ENCODE measurements around the gene MCF2L.

- no peak for TF ChIP-seq EZH2 (IDR thresholded peaks at IDR 0.05; ENCODE audit: borderline replicate concordance, insufficient read depth, low read length, poor library complexity, severe bottlenecking)
- TF ChIP-seq CTCF (IDR thresholded peaks at IDR 0.05; ENCODE audit: poor library complexity, severe bottlenecking) = no peak
- TF ChIP-seq SMC3 (conservative IDR thresholded peaks at IDR 0.05; ENCODE audit: poor library complexity) = no peak
- no peak for TF ChIP-seq REST (IDR thresholded peaks at IDR 0.05; ENCODE audit: borderline replicate concordance)
- no peak for TF ChIP-seq POLR2AphosphoS5 (IDR thresholded peaks at IDR 0.05)
- no peak for TF ChIP-seq EP300 (conservative IDR thresholded peaks at IDR 0.05; ENCODE audit: poor library complexity, severe bottlenecking)
- TF ChIP-seq TAF1 (IDR thresholded peaks at IDR 0.05; ENCODE audit: low read depth) = no peak
- no peak for TF ChIP-seq MXI1 (conservative IDR thresholded peaks at IDR 0.05; ENCODE audit: poor library complexity, severe bottlenecking)
Measured at GRCh38 chr13:113102727-113103126, 133.7 kb downstream of the MCF2L start.

Measured in neural cell (in vitro differentiated cells).